ENCODE results near the gene YES1. TPM values are rescaled to one million over a fixed set of nuclear protein-coding genes. Genes with fewer than 3 reads are reported as not detected.
"Not testable (repeated sequence)": the region's sequence is repeated elsewhere in the genome, so short reads cannot be mapped to it uniquely, and the experiment has no call there.

The YES1 gene
- total RNA-seq, 4 donors from 2014 or later = 46.2 to 119 (median 83.0) TPM

DNA sequence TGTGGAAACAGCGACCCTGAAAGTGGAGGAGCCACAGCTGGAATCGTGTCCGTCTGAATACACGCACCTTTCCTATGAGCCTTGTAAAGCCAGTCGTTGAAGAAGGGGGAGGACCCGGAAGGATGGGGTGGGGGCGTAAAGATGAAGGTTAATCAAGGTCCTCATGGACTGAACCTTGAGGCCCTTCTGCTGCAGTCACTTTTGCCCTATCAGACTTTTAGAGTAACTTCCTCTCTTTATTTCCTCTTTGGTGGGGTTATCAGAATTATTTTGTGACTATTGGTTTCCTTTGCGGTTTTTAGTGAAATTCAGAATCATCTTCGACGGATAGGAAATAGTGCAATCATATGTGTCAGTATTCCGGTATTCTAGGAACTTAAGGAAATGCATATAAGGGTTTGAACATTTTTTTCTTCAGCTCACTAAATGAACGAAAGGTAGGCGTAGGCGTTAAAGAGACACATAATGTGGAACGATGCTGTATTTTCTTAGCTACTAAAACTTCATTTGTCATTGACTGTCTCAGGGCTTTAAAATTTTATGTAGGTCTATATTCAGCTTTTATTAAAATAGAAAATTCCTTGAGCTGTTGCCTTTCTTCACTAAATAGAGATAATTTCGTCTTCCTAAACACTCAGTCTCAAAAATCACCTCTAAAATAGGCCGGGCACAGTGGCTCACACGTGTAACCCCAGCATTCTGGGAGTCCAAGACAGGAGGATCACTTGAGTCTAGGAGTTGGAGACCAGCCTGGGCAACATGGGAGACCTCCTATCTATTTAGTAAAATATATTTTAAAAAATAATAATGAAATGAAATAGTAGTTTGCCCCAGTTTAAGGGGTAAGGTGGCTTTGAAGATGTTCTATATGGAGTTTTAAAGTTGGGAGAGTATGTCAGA lies 1.4 kb upstream of the YES1 start:
- peak overlapping the region; percentile 55 to 85 (median 70) for H3K4me3 ChIP-seq
- DNase-seq = peak in 1 of 3 donors; percentile 22
- H3K9me3 ChIP-seq = peaks cover 0 to 4% (median 0%) of the 10 kb centered on the region in 4 donors
- peaks cover 0 to 16% (median 2%) of the 10 kb centered on the region in 4 donors for H3K4me1 ChIP-seq
- TF ChIP-seq, protein P1, sequence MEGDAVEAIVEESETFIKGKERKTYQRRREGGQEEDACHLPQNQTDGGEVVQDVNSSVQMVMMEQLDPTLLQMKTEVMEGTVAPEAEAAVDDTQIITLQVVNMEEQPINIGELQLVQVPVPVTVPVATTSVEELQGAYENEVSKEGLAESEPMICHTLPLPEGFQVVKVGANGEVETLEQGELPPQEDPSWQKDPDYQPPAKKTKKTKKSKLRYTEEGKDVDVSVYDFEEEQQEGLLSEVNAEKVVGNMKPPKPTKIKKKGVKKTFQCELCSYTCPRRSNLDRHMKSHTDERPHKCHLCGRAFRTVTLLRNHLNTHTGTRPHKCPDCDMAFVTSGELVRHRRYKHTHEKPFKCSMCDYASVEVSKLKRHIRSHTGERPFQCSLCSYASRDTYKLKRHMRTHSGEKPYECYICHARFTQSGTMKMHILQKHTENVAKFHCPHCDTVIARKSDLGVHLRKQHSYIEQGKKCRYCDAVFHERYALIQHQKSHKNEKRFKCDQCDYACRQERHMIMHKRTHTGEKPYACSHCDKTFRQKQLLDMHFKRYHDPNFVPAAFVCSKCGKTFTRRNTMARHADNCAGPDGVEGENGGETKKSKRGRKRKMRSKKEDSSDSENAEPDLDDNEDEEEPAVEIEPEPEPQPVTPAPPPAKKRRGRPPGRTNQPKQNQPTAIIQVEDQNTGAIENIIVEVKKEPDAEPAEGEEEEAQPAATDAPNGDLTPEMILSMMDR (IDR thresholded peaks at IDR 0.05) = no peak
- TF ChIP-seq POLR2A (IDR thresholded peaks at IDR 0.05) = no peak
- H3K27ac ChIP-seq = peak overlapping the region; percentile 78 to 94 (median 94)
- H3K27me3 ChIP-seq = no peaks in the 10 kb centered on the region
- H3K36me3 ChIP-seq = no peaks in the 10 kb centered on the region

DNA sequence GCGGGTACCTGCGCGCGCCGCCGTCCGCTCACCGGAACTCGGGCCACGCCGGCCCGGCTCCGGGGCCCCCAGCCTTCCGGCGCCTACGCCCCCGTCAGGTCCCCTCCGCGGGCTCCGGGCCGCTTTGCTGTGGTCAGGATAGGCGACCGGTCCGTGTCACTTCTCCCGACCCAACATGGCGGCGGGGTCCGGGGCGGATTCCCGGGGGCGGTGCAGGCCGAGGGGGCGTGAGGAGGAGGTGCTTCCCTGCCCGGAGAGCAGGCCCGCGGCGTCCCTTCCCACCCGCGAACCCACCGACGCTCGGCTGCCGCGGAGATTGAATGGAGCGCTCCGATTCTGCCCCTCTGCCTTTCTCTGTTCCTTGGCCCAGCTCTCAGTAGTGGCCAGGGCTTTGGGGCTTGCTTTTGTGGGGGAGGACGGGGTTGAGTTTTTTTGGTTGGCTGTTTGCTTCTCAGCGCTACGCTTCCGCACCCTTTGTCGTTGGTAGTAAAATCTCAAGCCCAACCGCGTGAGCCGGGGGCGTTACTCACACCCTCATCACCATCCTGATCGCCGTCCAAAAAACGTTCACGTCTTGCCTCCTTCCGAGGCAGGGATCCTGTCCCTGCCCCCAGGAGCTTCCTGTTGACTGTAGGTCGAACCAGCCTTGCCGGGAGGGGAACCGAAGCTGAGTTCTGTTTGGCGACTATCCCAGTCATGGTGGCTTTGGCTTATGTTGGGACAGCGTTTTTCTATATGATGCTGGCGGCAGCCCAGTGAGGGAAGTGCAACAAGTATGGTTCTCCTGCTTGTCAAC lies 532 bp upstream of the YES1 start:
- peak overlapping the region; percentile 78 to 94 (median 94) for H3K27ac ChIP-seq
- H3K36me3 ChIP-seq = no peaks in the 10 kb centered on the region
- H3K27me3 ChIP-seq = no peaks in the 10 kb centered on the region
- peak; percentile 51 to 63 for TF ChIP-seq POLR2A (IDR thresholded peaks at IDR 0.05)
- TF ChIP-seq, protein P1 (IDR thresholded peaks at IDR 0.05) = no peak
- peaks cover 0 to 4% (median 0%) of the 10 kb centered on the region in 4 donors for H3K9me3 ChIP-seq
- H3K4me1 ChIP-seq = peaks cover 0 to 24% (median 2%) of the 10 kb centered on the region in 4 donors
- DNase-seq = peak; percentile 58 to 91 (median 85)
- peak overlapping the region; percentile 55 to 85 (median 70) for H3K4me3 ChIP-seq

DNA sequence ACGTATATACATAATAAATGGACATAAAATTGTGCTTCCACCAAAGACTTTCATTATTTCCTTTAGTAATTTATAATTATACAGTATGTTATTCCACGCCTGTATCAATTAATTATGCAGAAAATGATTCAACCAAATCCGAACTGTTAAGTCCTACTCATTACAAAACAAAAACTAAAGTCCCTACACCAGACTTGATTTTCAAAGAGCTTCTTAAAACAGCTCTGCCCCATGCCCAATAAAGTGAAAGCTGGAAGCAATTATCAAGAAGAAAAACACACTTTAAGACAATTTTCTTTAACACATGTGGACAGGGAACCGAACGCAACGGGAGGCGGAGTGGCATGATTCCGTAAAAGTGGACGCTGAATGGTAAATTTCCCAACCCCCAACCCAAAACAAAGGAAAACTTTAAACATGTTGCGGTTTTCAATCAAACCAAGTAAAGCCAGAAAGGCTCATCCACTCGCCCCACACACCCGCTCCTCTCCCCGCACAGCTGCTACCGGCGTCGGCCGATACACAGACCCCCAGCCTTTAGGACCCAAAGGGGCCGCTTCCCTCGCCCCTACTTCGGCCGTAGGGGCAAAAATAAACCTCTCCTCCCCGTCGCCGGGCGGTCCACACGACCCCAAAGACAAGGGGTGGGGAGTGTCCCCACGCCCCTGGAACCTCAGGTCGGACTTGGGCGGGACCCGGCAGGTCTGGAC lies 705 bp downstream of the YES1 start:
- Histone ChIP-seq H3K9me3 (peaks cover 0 to 4% (median 0%) of the 10 kb centered on the region in 4 donors), H3K27ac (peak overlapping the region; percentile 78 to 94 (median 94)), H3K4me1 (peaks cover 0 to 26% (median 2%) of the 10 kb centered on the region in 4 donors), H3K4me3 (peak overlapping the region; percentile 55 to 85 (median 70)), H3K36me3 (no peaks in the 10 kb centered on the region), H3K27me3 (no peaks in the 10 kb centered on the region)
- DNase-seq = no peak
- no peak for TF ChIP-seq POLR2A (IDR thresholded peaks at IDR 0.05)
- TF ChIP-seq, protein P1 (IDR thresholded peaks at IDR 0.05) = no peak

DNA sequence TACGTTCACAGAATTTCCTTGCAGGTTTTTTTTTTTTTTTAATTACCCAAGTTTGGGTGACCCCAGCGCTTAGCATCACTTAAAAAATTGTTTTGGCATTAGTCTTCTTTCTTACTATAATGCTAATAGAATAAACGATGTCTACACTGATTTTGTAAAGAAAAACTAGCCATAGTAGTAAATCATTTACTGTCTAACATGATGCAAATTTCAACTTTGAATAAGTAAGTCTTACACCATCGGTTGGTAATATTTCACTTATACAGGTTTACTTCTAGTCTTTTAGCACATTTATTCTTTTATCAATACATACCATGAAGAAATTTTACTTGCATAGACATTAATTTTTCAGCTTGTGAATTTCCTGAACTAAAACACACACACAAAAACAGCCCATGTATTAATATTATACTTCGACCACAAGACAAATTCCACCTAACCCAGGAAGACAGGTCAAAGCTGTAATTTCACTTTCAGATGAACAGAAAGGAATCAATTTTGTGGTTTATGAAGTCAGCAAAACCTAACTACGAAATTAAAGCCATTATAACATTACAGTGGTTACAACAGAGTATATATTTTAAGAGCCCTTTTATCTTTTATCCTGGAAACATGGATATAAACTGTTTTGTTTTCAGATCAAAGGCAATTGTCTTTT lies 1.9 kb downstream of the YES1 start:
- Histone ChIP-seq H3K9me3 (peaks cover 0 to 4% (median 0%) of the 10 kb centered on the region in 4 donors), H3K27ac (peak overlapping the region in 1 of 4 donors; percentile 34), H3K27me3 (no peaks in the 10 kb centered on the region), H3K36me3 (no peaks in the 10 kb centered on the region), H3K4me1 (peaks cover 0 to 36% (median 5%) of the 10 kb centered on the region in 4 donors), H3K4me3 (peak overlapping the region in 2 of 4 donors; percentile 79 to 85)
- TF ChIP-seq, protein P1 (IDR thresholded peaks at IDR 0.05) = no peak
- TF ChIP-seq POLR2A (IDR thresholded peaks at IDR 0.05) = no peak
- no peak for DNase-seq

DNA sequence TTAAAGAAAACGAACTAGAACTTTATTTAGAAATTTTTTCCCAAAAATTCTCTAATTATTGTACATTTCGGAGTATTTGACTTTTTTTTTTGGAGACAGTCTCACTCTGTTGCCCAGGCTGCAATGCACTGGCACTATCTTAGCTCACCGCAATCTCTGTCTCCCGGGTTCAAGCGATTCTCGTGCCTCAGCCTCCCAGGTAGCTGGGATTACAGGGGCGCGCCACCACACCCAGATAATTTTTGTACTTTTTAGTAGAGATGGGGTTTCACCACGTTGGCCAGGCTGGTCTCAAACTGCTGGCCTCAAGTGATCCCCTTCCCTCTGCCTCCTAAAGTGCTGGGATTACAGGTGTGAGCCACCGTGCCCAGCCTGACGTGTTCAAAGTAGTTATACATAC lies 2.8 kb downstream of the YES1 start:
- not testable (repeated sequence) for DNase-seq, H3K27ac ChIP-seq, H3K9me3 ChIP-seq, H3K4me3 ChIP-seq, H3K36me3 ChIP-seq, H3K27me3 ChIP-seq
- H3K4me1 ChIP-seq = peaks cover 0 to 39% (median 7%) of the 10 kb centered on the region in 4 donors

Data from Peyer's patch (tissue), 4 donors.